NCI-H128 (cell line): ENCODE data around the gene ERN2.

ENCODE experiments used
- DNase-seq: peaks from one replicate; lab custom pipeline; 2025; ENCODE audit not compliant: unreplicated experiment; lab: John Stamatoyannopoulos, UW

The ERN2 gene

GRCh38 chr16:23689442-23690187, 23.4 kb downstream of the ERN2 start:
- no peak for DNase-seq

GRCh38 chr16:23687034-23687808, 25.8 kb downstream of the ERN2 start:
- DNase-seq = no peak

- no peak for DNase-seq
Observed at GRCh38 chr16:23683487-23683886, 29.5 kb downstream of the ERN2 start.

- DNase-seq = no peak
Observed at GRCh38 chr16:23682181-23682580, 30.8 kb downstream of the ERN2 start.

- no peak for DNase-seq
Observed at GRCh38 chr16:23679986-23680336, 33.1 kb downstream of the ERN2 start.

GRCh38 chr16:23679274-23679985, 33.6 kb downstream of the ERN2 start:
- DNase-seq = no peak

- DNase-seq = peak; percentile 44
Observed at GRCh38 chr16:23678430-23679273, 34.4 kb downstream of the ERN2 start, which contains the start of gene PLK1. Gene PLK1 (plus strand): TSS chr16:23678889. CDS start chr16:23678933, 44 bp downstream.

GRCh38 chr16:23676924-23677480, 36.0 kb downstream of the ERN2 start:
- DNase-seq = no peak

- no peak for DNase-seq
Observed at GRCh38 chr16:23673971-23674614, 38.9 kb downstream of the ERN2 start.

- DNase-seq = no peak
Observed at GRCh38 chr16:23670137-23670776, 42.8 kb downstream of the ERN2 start.

GRCh38 chr16:23668873-23669272, 44.1 kb downstream of the ERN2 start:
- DNase-seq = no peak

- no peak for DNase-seq
Observed at GRCh38 chr16:23668225-23668624, 44.8 kb downstream of the ERN2 start.

- DNase-seq = no peak
Observed at GRCh38 chr16:23667355-23667659, 45.7 kb downstream of the ERN2 start.

- no peak for DNase-seq
Observed at GRCh38 chr16:23666571-23667354, 46.3 kb downstream of the ERN2 start.

- no peak for DNase-seq
Observed at GRCh38 chr16:23663918-23664317, 49.1 kb downstream of the ERN2 start.

- no peak for DNase-seq
Observed at GRCh38 chr16:23651943-23652468, 61.0 kb downstream of the ERN2 start.

GRCh38 chr16:23650674-23651416, 62.2 kb downstream of the ERN2 start:
- DNase-seq = no peak

GRCh38 chr16:23642246-23642774, 70.7 kb downstream of the ERN2 start:
- no peak for DNase-seq
